ENCODE data around the gene KCNK13.

KCNK13 gene

DNA sequence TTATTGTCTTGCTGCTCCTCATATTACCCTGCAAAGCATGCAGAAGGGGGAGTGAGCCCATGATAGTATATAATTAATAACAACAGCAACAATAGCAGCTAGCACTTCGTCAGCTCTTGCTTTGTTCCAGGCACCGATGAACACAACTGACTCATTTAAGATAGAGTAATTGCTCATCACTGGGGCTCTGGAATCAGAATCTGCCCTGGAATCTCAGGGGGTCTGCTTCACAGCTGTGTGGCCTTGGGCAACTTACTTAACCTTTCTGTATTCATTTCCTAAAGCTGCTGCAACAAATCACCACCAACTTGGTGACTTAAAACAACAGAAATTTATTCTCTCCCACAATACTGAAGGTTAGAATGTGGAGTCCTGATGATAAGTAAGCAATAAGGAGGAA is 139.6 kb downstream of the KCNK13 start:
- H3K36me3 ChIP-seq (ENCODE audit: control insufficient read depth in 2 of 2, insufficient read depth in 1 of 2, low read length in 2 of 2) = no peaks in the 10 kb centered on the region

DNA sequence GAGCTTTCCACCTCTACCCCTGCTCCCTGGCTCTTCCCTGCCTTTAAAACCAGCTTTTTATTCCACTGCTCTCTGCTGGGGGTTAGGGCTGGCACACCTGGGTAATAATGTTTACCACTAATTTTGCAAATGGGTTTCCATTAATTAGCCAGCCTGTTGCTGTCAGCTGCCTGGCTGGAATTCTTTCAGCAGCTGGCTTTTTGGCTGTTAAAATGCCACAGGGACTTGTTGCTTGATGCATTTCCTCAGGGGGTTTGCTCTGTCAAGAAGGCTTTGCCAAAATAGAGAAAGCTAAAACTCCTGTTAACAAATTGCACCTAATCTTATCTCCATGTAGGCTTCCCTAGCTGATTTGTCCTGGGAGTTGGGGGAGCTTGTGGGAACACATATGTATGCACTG is 142.7 kb downstream of the KCNK13 start:
- Histone ChIP-seq H3K9me3 (ENCODE audit: control insufficient read depth, insufficient read depth, low read depth, low read length) (no peaks in the 10 kb centered on the region), H3K4me1 (ENCODE audit: control insufficient read depth, insufficient read depth, low read length) (no peaks in the 10 kb centered on the region), H3K36me3 (ENCODE audit: control insufficient read depth in 2 of 2, insufficient read depth in 1 of 2, low read length in 2 of 2) (no peaks in the 10 kb centered on the region), H3K4me3 (ENCODE audit: low read depth, low read length) (no peak overlapping the region), H3K27ac (ENCODE audit: extremely low read depth, low read depth, low read length) (no peak overlapping the region)
- ChIA-PET POLR2A (no interaction called here), CTCF (interaction anchor here (2.1 kb wide), 1 partner anchor 31 kb away, joined by 7 read pairs; no protein-coding TSS in a partner anchor)
- TF ChIP-seq BCL11B (tag by site-specific recombination; IDR thresholded peaks at IDR 0.05; ENCODE audit: low read depth) = no peak
- no peak for TF ChIP-seq ZNF785 (tag by site-specific recombination; IDR thresholded peaks at IDR 0.05)
- no peak for TF ChIP-seq ZNF140 (tag by site-specific recombination; IDR thresholded peaks at IDR 0.05)
- no peak for TF ChIP-seq ZNF623 (tag by site-specific recombination; IDR thresholded peaks at IDR 0.05)
- no peak for TF ChIP-seq ZNF10 (tag by site-specific recombination; IDR thresholded peaks at IDR 0.05)
- no peak for TF ChIP-seq ZNF354C (tag by site-specific recombination; IDR thresholded peaks at IDR 0.05; ENCODE audit: borderline replicate concordance, low read depth)
- TF ChIP-seq ZNF843 (tag by site-specific recombination; IDR thresholded peaks at IDR 0.05) = no peak
- peak; percentile 93 for TF ChIP-seq SCRT2 (tag by site-specific recombination; IDR thresholded peaks at IDR 0.05)
- TF ChIP-seq ZNF423 (tag by site-specific recombination; IDR thresholded peaks at IDR 0.05) = no peak
- TF ChIP-seq SCRT1 (tag by site-specific recombination; IDR thresholded peaks at IDR 0.05; ENCODE audit: borderline replicate concordance) = peak; percentile 62; the same call in 1 of the 2 replicates
- TF ChIP-seq FEZF1 (tag by site-specific recombination; IDR thresholded peaks at IDR 0.05) = no peak
- 0 out of 2 replicates have a peak, but pooled peaks have one; percentile 18 for TF ChIP-seq ZIC2 (tag by site-specific recombination; IDR thresholded peaks at IDR 0.05)

More for the DNA sequence above, 139.6 kb downstream of the KCNK13 start:
- no peak overlapping the region for H3K27ac ChIP-seq (ENCODE audit: extremely low read depth, low read depth, low read length)
- no peak overlapping the region for H3K4me3 ChIP-seq (ENCODE audit: low read depth, low read length)
- ChIA-PET CTCF (no interaction called here), POLR2A (no interaction called here)
- no peaks in the 10 kb centered on the region for H3K9me3 ChIP-seq (ENCODE audit: control insufficient read depth, insufficient read depth, low read depth, low read length)
- TF ChIP-seq ZNF184 (tag by site-specific recombination; IDR thresholded peaks at IDR 0.05) (no peak), ZNF76 (tag by site-specific recombination; IDR thresholded peaks at IDR 0.05; ENCODE audit: borderline replicate concordance, low read depth) (no peak), SCRT1 (tag by site-specific recombination; IDR thresholded peaks at IDR 0.05; ENCODE audit: borderline replicate concordance) (no peak), KLF7 (tag by site-specific recombination; IDR thresholded peaks at IDR 0.05; ENCODE audit: borderline replicate concordance) (no peak), ZNF629 (tag by site-specific recombination; IDR thresholded peaks at IDR 0.05) (no peak), OVOL3 (tag by site-specific recombination; IDR thresholded peaks at IDR 0.05) (no peak)
- TF ChIP-seq, protein P1, sequence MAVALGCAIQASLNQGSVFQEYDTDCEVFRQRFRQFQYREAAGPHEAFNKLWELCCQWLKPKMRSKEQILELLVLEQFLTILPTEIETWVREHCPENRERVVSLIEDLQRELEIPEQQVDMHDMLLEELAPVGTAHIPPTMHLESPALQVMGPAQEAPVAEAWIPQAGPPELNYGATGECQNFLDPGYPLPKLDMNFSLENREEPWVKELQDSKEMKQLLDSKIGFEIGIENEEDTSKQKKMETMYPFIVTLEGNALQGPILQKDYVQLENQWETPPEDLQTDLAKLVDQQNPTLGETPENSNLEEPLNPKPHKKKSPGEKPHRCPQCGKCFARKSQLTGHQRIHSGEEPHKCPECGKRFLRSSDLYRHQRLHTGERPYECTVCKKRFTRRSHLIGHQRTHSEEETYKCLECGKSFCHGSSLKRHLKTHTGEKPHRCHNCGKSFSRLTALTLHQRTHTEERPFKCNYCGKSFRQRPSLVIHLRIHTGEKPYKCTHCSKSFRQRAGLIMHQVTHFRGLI (tag by site-specific recombination; IDR thresholded peaks at IDR 0.05) = no peak
- TF ChIP-seq, protein P2, sequence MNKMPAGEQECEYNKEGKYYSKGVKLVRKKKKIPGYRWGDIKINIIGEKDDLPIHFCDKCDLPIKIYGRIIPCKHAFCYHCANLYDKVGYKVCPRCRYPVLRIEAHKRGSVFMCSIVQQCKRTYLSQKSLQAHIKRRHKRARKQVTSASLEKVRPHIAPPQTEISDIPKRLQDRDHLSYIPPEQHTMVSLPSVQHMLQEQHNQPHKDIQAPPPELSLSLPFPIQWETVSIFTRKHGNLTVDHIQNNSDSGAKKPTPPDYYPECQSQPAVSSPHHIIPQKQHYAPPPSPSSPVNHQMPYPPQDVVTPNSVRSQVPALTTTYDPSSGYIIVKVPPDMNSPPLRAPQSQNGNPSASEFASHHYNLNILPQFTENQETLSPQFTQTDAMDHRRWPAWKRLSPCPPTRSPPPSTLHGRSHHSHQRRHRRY (tag by site-specific recombination; IDR thresholded peaks at IDR 0.05) = no peak
- TF ChIP-seq, protein P3, sequence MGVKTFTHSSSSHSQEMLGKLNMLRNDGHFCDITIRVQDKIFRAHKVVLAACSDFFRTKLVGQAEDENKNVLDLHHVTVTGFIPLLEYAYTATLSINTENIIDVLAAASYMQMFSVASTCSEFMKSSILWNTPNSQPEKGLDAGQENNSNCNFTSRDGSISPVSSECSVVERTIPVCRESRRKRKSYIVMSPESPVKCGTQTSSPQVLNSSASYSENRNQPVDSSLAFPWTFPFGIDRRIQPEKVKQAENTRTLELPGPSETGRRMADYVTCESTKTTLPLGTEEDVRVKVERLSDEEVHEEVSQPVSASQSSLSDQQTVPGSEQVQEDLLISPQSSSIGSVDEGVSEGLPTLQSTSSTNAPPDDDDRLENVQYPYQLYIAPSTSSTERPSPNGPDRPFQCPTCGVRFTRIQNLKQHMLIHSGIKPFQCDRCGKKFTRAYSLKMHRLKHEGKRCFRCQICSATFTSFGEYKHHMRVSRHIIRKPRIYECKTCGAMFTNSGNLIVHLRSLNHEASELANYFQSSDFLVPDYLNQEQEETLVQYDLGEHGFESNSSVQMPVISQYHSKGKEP (tag by site-specific recombination; IDR thresholded peaks at IDR 0.05) = no peak
- H3K4me1 ChIP-seq (ENCODE audit: control insufficient read depth, insufficient read depth, low read length) = no peaks in the 10 kb centered on the region

Data from HEK293 (cell line).